K562 (cell line): ENCODE results near the gene DPAGT1. TPM values are rescaled to one million over a fixed set of nuclear protein-coding genes. Genes with fewer than 3 reads are reported as not detected.
A peak's percentile ranks its signal among the peaks of the same experiment; 100 is the strongest.

ENCODE experiments used
- ATAC-seq: fragments of 200-7000 bp; cut with Tn5 transposase; 3 replicates; pipeline ENCODE4 v1.9.1; 2020; ENCODE audit warnings: moderate library complexity
- BruUV-seq: library from RNA; stranded (reverse); fragments of 400-500 nt; replicated peaks from 2 replicates; lab custom pipeline; 2021; lab: Mats Ljungman, UMichigan
- CTCF ChIA-PET: fragments of 300-600 bp; formaldehyde crosslinking; extraction: SDS; loops from one replicate; lab custom pipeline; 2021; ENCODE audit warnings: low intra/inter-chr PET ratio; lab: Yijun Ruan, JAX
- POLR2A ChIA-PET: fragments of 300-600, 350-650 bp; sonication (Branson Sonifier 250); formaldehyde crosslinking; extraction: SDS; loops from one replicate; lab custom pipeline; 2021; ENCODE audit warnings: antibody characterized with exemption, inconsistent platforms; lab: Yijun Ruan, JAX
- DNase-seq, 4 experiments: peaks; one replicate each; pipeline versions ENCODE4 v3.0.0 to v3.0.0-alpha.2; 2011 to 2018; ENCODE audit warnings: low spot score in 3 of 4, mixed read lengths in 3 of 4; ENCODE audit errors: extremely low read depth in 1 of 4
- FAIRE-seq: peaks from 2 replicates; lab custom pipeline; 2011; peaks lifted over from hg19 to GRCh38; lab: Jason Lieb, UNC
- H2AFZ ChIP-seq: 2 replicates; pipeline ENCODE4 v1.6.0; 2011; ENCODE audit warnings: low read depth, low read length, control low read depth, inconsistent platforms
- H3K27ac ChIP-seq: fragments of 200-600 bp; 3 replicates; pipeline ENCODE4 v1.8.0; 2011; ENCODE audit warnings: low read depth, mild to moderate bottlenecking, control low read depth, inconsistent platforms, low read length, moderate library complexity, mixed read lengths; ENCODE audit errors: extremely low read depth
- H3K27me3 ChIP-seq, 2 experiments: fragments of 300-600 bp in 1 of 2; 2 replicates in 1 of 2; 3 replicates in 1 of 2; pipeline versions ENCODE4 v1.6.0 to v1.8.0; 2011; ENCODE audit warnings: inconsistent platforms in 2 of 2, low read length in 2 of 2, mild to moderate bottlenecking in 1 of 2, mixed read lengths in 1 of 2, moderate library complexity in 1 of 2; ENCODE audit not compliant: control insufficient read depth in 2 of 2, insufficient read depth in 2 of 2
- H3K36me3 ChIP-seq: fragments of 300-600 bp; 3 replicates; pipeline ENCODE4 v1.8.0; 2011; ENCODE audit warnings: mild to moderate bottlenecking, low read length, inconsistent platforms; ENCODE audit not compliant: control insufficient read depth, insufficient read depth
- H3K4me1 ChIP-seq, 2 experiments: fragments of 200-600 bp in 1 of 2; replicated peaks in 1 of 2; 2 replicates in 1 of 2; 3 replicates in 1 of 2; pipeline versions ENCODE4 v1.5.1 to v1.8.0; 2011; ENCODE audit warnings: inconsistent platforms in 2 of 2, low read length in 2 of 2, mild to moderate bottlenecking in 1 of 2, mixed read lengths in 1 of 2, moderate library complexity in 1 of 2; ENCODE audit not compliant: control insufficient read depth in 2 of 2, insufficient read depth in 2 of 2
- H3K4me2 ChIP-seq: 2 replicates; pipeline ENCODE4 v1.6.1; 2011; ENCODE audit warnings: low read length, control low read depth, inconsistent platforms, mixed read lengths; ENCODE audit not compliant: insufficient read depth
- H3K4me3 ChIP-seq: fragments of 200-600 bp; sonication (generic), shearing (Covaris generic); 2 replicates; pipeline ENCODE4 v1.5.1; 2016; ENCODE audit warnings: control low read depth, inconsistent platforms
- H3K79me2 ChIP-seq: fragments of 200-600 bp; 3 replicates; pipeline ENCODE4 v1.8.0; 2011; ENCODE audit warnings: low read length, inconsistent platforms; ENCODE audit not compliant: control insufficient read depth, insufficient read depth
- H3K9ac ChIP-seq, 2 experiments: 2 replicates each; pipeline versions ENCODE4 v1.6.0 to v1.6.1; 2011; ENCODE audit warnings: low read depth in 2 of 2, low read length in 2 of 2, control low read depth in 1 of 2, inconsistent platforms in 1 of 2, mild to moderate bottlenecking in 1 of 2, mixed read lengths in 1 of 2; ENCODE audit not compliant: insufficient read depth in 1 of 2
- H3K9me1 ChIP-seq: one replicate; pipeline ENCODE4 v1.6.0; 2011; ENCODE audit warnings: inconsistent platforms, mild to moderate bottlenecking, low read length, moderate library complexity; ENCODE audit not compliant: control insufficient read depth, insufficient read depth
- H3K9me3 ChIP-seq: replicated peaks from 2 replicates; pipeline ENCODE4 v1.5.1; 2011; ENCODE audit warnings: low read depth, low read length, inconsistent platforms; ENCODE audit not compliant: control insufficient read depth, insufficient read depth
- H4K20me1 ChIP-seq: replicated peaks from 2 replicates; pipeline ENCODE4 v1.6.1; 2011; ENCODE audit warnings: low read length, inconsistent platforms, mixed read lengths; ENCODE audit not compliant: control insufficient read depth, insufficient read depth
- GABPB1 ChIP-seq: sonication (generic); formaldehyde crosslinking; IDR thresholded peaks from 2 replicates; pipeline ENCODE4 v1.8.0; 2022; ENCODE audit warnings: mild to moderate bottlenecking, missing genetic modification reagents
- GABPB2 ChIP-seq: fragments of 250-450 bp; sonication (Bioruptor Pico); conservative IDR thresholded peaks from 2 replicates; pipeline ENCODE4 v1.5.1; 2021; ENCODE audit warnings: mild to moderate bottlenecking
- MTA3 ChIP-seq: fragments of 450-650 bp; formaldehyde crosslinking; IDR thresholded peaks from 2 replicates; pipeline ENCODE4 v1.6.1; 2017; ENCODE audit warnings: mild to moderate bottlenecking, borderline replicate concordance
- PTTG1 ChIP-seq: fragments of 450-650 bp; IDR thresholded peaks from 2 replicates; pipeline ENCODE4 v1.6.1; 2016; ENCODE audit warnings: low read depth, mild to moderate bottlenecking, missing genetic modification characterization, missing compliant biosample characterization
- RAD21 ChIP-seq, 2 experiments: fragments of 250-450 bp in 1 of 2; fragments of 450-650 bp in 1 of 2; sonication (Bioruptor Pico) in 1 of 2; formaldehyde crosslinking in 1 of 2; IDR thresholded peaks in 1 of 2; conservative IDR thresholded peaks in 1 of 2; 2 replicates each; pipeline versions ENCODE4 v1.4.0 to v1.8.0; 2020 to 2022; ENCODE audit warnings: mild to moderate bottlenecking in 2 of 2, moderate library complexity in 1 of 2
- TRIM24 ChIP-seq, 2 experiments: fragments of 450-650 bp; IDR thresholded peaks; 2 replicates each; pipeline ENCODE4 v1.6.1; 2016
- XRCC5 ChIP-seq: fragments of 200-400 bp; formaldehyde crosslinking; IDR thresholded peaks from 2 replicates; pipeline ENCODE4 v1.6.1; 2017; ENCODE audit warnings: low read depth, mild to moderate bottlenecking, low read length
- ZC3H4 ChIP-seq: sonication (generic); formaldehyde crosslinking; IDR thresholded peaks from 2 replicates; pipeline ENCODE4 v1.9.0; 2021; ENCODE audit warnings: missing genetic modification reagents, borderline replicate concordance
- ZNF3 ChIP-seq: fragments of 250-450 bp; sonication (Bioruptor Pico); IDR thresholded peaks from 2 replicates; pipeline ENCODE4 v1.5.0; 2021; ENCODE audit warnings: mild to moderate bottlenecking, moderate library complexity
- WGBS: fragments of 100-300 bp; shearing (Covaris generic); methylation state at CpG from one replicate; pipeline ENCODE4 v1.1.6; 2016; ENCODE audit warnings: low coverage, mixed read lengths; ENCODE audit not compliant: insufficient coverage; ENCODE audit errors: missing lambda C conversion rate; 5-methylcytosine and 5-hydroxymethylcytosine counted together
- in situ Hi-C: fragments of 300-500 bp; cut with MboI; formaldehyde crosslinking; loops from 4 replicates; pipeline ENCODE4 v1.15.0; 2018; ENCODE audit warnings: inconsistent platforms, mixed read lengths
- intact Hi-C: fragments of 100-400 bp; cut with micrococcal nuclease; formaldehyde crosslinking; loops from 2 replicates; pipeline ENCODE4 v1.14.2; 2022
- polyA plus RNA-seq, 8 experiments: library from polyadenylated mRNA; depleted of rRNA in 4 of 8; stranded (reverse) in 5 of 8; unstranded in 3 of 8; fragments of >200 nt; fragmentation: Nextera tagmentation in 2 of 8; fragmentation: Illumina TruSeq in 1 of 8; extraction: Ambion mirVana in 2 of 8; extraction: Trizol in 1 of 8; gene quantifications; 2 replicates each; pipeline versions ENCODE4 v1.2.1 to v1.2.3, GENCODE V29; 2011 to 2014; ENCODE audit warnings: inconsistent platforms in 1 of 8, missing spikeins in 1 of 8
- total RNA-seq, 7 experiments: library from RNA; depleted of rRNA in 6 of 7; stranded (reverse); fragments of >200 nt in 6 of 7; fragmentation: Illumina TruSeq in 2 of 7; extraction: Trizol in 2 of 7; gene quantifications; 2 replicates each; pipeline versions ENCODE4 v1.2.1 to v1.2.3, GENCODE V29; 2011 to 2021; ENCODE audit warnings: low replicate concordance in 1 of 7
- TF ChIP-seq, protein P1 (sequence below): fragments of 450-650 bp; IDR thresholded peaks from 2 replicates; pipeline ENCODE4 v1.6.1; 2016; ENCODE audit warnings: mild to moderate bottlenecking
- TF ChIP-seq, protein P2 (sequence below): fragments of 450-650 bp; formaldehyde crosslinking; conservative IDR thresholded peaks from 2 replicates; pipeline ENCODE4 v1.4.0; 2022; ENCODE audit warnings: mild to moderate bottlenecking, missing genetic modification characterization
- TF ChIP-seq, protein P3 (sequence below): fragments of 250-450 bp; sonication (Bioruptor Pico); IDR thresholded peaks from 2 replicates; pipeline ENCODE4 v1.5.0; 2020; ENCODE audit warnings: mild to moderate bottlenecking, borderline replicate concordance
- TF ChIP-seq, protein P4 (sequence below): fragments of 450-650 bp; formaldehyde crosslinking; IDR thresholded peaks from 2 replicates; pipeline ENCODE4 v1.4.0; 2020; ENCODE audit warnings: mild to moderate bottlenecking, moderate library complexity

DPAGT1 gene
- total and polyA plus RNA-seq, 9 of the 15 experiments (the other 6 are each of a cell fraction or from before 2014, with no cell fraction given) = 29.9 to 135 (median 85.0) TPM

DNA sequence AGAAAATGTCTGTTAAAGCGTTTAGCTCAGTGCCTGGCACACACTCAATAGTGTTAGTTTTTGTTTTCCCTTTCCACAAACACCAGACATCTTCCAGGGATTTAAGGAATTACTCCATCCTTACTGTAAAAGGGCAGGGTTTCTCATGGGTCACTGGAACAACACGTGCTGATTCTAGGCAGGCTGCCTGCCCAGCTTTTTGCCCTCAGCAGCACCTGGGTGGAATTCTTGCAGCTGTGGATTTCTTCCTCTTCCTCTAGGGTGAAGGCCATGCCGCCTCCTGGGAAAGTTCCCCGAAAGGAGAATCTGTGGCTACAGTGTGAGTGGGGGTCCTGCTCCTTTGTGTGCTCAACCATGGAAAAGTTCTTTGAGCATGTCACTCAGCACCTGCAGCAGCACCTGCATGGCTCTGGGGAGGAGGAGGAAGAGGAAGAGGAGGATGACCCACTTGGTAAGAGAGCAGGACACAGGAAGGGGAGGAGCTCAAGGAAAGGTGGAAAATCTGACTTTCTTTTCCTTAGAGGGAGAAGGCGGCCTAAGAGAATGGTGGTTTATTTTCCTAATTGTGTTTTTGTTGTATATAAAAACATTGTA, 25.1 kb upstream of the DPAGT1 start:
- ChIA-PET CTCF (no interaction called here), POLR2A (interaction anchor here (0.7 to 1.5 kb wide), 4 partner anchors 20 to 39 kb away, joined by 4 to 5 read pairs (median 4); partner anchors contain the start of genes ABCG4 and C2CD2L)
- no TSS peak for BruUV-seq
- intact Hi-C loops = no loop called here
- FAIRE-seq (no peak), DNase-seq (no peak), ATAC-seq (no peak; the same call in 2 of the 3 replicates)
- H3K79me2 ChIP-seq = peaks cover 15% of the 10 kb centered on the region
- peaks cover 4 to 5% of the 10 kb centered on the region in 2 experiments; a peak in 4 of 5 replicates for H3K4me1 ChIP-seq
- H3K9me1 ChIP-seq = no peaks in the 10 kb centered on the region
- H3K27ac ChIP-seq = no peak overlapping the region
- no peak overlapping the region for H2AFZ ChIP-seq
- H3K4me2 ChIP-seq = no peak overlapping the region
- no peaks in the 10 kb centered on the region for H4K20me1 ChIP-seq
- no peak overlapping the region for H3K4me3 ChIP-seq
- 65% methylated on average over 5 of the region's 5 CpGs for WGBS
- H3K9me3 ChIP-seq = no peaks in the 10 kb centered on the region
- peak overlapping the region in 1 of 2 experiments; percentile 74; a peak in 1 of 4 replicates for H3K9ac ChIP-seq
- in situ Hi-C loops = no loop called here
- H3K27me3 ChIP-seq = no peaks in the 10 kb centered on the region
- peaks cover 34% of the 10 kb centered on the region; the same call in 1 of the 3 replicates for H3K36me3 ChIP-seq
- TF ChIP-seq ZNF3 (CRISPR knock-in tag) = no peak
- TF ChIP-seq, protein P1, sequence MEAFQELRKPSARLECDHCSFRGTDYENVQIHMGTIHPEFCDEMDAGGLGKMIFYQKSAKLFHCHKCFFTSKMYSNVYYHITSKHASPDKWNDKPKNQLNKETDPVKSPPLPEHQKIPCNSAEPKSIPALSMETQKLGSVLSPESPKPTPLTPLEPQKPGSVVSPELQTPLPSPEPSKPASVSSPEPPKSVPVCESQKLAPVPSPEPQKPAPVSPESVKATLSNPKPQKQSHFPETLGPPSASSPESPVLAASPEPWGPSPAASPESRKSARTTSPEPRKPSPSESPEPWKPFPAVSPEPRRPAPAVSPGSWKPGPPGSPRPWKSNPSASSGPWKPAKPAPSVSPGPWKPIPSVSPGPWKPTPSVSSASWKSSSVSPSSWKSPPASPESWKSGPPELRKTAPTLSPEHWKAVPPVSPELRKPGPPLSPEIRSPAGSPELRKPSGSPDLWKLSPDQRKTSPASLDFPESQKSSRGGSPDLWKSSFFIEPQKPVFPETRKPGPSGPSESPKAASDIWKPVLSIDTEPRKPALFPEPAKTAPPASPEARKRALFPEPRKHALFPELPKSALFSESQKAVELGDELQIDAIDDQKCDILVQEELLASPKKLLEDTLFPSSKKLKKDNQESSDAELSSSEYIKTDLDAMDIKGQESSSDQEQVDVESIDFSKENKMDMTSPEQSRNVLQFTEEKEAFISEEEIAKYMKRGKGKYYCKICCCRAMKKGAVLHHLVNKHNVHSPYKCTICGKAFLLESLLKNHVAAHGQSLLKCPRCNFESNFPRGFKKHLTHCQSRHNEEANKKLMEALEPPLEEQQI = no peak
- no peak for TF ChIP-seq ZC3H4 (CRISPR knock-in tag)
- TF ChIP-seq MTA3 = no peak
- no peak for TF ChIP-seq GABPB1 (CRISPR knock-in tag)
- TF ChIP-seq XRCC5 = no peak
- TF ChIP-seq TRIM24 (IDR thresholded peaks at IDR 0.05) = no peak
- TF ChIP-seq, protein P2, sequence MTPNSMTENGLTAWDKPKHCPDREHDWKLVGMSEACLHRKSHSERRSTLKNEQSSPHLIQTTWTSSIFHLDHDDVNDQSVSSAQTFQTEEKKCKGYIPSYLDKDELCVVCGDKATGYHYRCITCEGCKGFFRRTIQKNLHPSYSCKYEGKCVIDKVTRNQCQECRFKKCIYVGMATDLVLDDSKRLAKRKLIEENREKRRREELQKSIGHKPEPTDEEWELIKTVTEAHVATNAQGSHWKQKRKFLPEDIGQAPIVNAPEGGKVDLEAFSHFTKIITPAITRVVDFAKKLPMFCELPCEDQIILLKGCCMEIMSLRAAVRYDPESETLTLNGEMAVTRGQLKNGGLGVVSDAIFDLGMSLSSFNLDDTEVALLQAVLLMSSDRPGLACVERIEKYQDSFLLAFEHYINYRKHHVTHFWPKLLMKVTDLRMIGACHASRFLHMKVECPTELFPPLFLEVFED (CRISPR knock-in tag) = no peak
- no peak for TF ChIP-seq PTTG1 (tag)
- TF ChIP-seq, protein P3, sequence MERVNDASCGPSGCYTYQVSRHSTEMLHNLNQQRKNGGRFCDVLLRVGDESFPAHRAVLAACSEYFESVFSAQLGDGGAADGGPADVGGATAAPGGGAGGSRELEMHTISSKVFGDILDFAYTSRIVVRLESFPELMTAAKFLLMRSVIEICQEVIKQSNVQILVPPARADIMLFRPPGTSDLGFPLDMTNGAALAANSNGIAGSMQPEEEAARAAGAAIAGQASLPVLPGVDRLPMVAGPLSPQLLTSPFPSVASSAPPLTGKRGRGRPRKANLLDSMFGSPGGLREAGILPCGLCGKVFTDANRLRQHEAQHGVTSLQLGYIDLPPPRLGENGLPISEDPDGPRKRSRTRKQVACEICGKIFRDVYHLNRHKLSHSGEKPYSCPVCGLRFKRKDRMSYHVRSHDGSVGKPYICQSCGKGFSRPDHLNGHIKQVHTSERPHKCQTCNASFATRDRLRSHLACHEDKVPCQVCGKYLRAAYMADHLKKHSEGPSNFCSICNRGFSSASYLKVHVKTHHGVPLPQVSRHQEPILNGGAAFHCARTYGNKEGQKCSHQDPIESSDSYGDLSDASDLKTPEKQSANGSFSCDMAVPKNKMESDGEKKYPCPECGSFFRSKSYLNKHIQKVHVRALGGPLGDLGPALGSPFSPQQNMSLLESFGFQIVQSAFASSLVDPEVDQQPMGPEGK = no peak
- TF ChIP-seq GABPB2 = no peak
- TF ChIP-seq, protein P4, sequence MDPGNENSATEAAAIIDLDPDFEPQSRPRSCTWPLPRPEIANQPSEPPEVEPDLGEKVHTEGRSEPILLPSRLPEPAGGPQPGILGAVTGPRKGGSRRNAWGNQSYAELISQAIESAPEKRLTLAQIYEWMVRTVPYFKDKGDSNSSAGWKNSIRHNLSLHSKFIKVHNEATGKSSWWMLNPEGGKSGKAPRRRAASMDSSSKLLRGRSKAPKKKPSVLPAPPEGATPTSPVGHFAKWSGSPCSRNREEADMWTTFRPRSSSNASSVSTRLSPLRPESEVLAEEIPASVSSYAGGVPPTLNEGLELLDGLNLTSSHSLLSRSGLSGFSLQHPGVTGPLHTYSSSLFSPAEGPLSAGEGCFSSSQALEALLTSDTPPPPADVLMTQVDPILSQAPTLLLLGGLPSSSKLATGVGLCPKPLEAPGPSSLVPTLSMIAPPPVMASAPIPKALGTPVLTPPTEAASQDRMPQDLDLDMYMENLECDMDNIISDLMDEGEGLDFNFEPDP (CRISPR knock-in tag) = no peak
- TF ChIP-seq RAD21 (CRISPR knock-in tag; conservative IDR thresholded peaks at IDR 0.05 in 1 of 2, IDR thresholded peaks at IDR 0.05 in 1 of 2) = no peak
